K562 (cell line): ENCODE measurements around the gene ADAMTSL3. TPM values are rescaled to one million over a fixed set of nuclear protein-coding genes. Genes with fewer than 3 reads are reported as not detected.

Experiments used
- ATAC-seq: fragments of 200-7000 bp; cut with Tn5 transposase; 3 replicates; pipeline ENCODE4 v1.9.1; 2020; ENCODE audit warnings: moderate library complexity
- BruUV-seq: library from RNA; stranded (reverse); fragments of 400-500 nt; replicated peaks from 2 replicates; lab custom pipeline; 2021; lab: Mats Ljungman, UMichigan
- CTCF ChIA-PET: fragments of 300-600 bp; formaldehyde crosslinking; extraction: SDS; loops from one replicate; lab custom pipeline; 2021; ENCODE audit warnings: low intra/inter-chr PET ratio; lab: Yijun Ruan, JAX
- POLR2A ChIA-PET: fragments of 300-600, 350-650 bp; sonication (Branson Sonifier 250); formaldehyde crosslinking; extraction: SDS; loops from one replicate; lab custom pipeline; 2021; ENCODE audit warnings: antibody characterized with exemption, inconsistent platforms; lab: Yijun Ruan, JAX
- DNase-seq, 4 experiments: peaks; one replicate each; pipeline versions ENCODE4 v3.0.0 to v3.0.0-alpha.2; 2011 to 2018; ENCODE audit warnings: low spot score in 3 of 4, mixed read lengths in 3 of 4; ENCODE audit errors: extremely low read depth in 1 of 4
- FAIRE-seq: peaks from 2 replicates; lab custom pipeline; 2011; peaks lifted over from hg19 to GRCh38; lab: Jason Lieb, UNC
- H2AFZ ChIP-seq: 2 replicates; pipeline ENCODE4 v1.6.0; 2011; ENCODE audit warnings: low read depth, low read length, control low read depth, inconsistent platforms
- H3K27ac ChIP-seq: fragments of 200-600 bp; 3 replicates; pipeline ENCODE4 v1.8.0; 2011; ENCODE audit warnings: low read depth, mild to moderate bottlenecking, control low read depth, inconsistent platforms, low read length, moderate library complexity, mixed read lengths; ENCODE audit errors: extremely low read depth
- H3K27me3 ChIP-seq, 2 experiments: fragments of 300-600 bp in 1 of 2; 2 replicates in 1 of 2; 3 replicates in 1 of 2; pipeline versions ENCODE4 v1.6.0 to v1.8.0; 2011; ENCODE audit warnings: inconsistent platforms in 2 of 2, low read length in 2 of 2, mild to moderate bottlenecking in 1 of 2, mixed read lengths in 1 of 2, moderate library complexity in 1 of 2; ENCODE audit not compliant: control insufficient read depth in 2 of 2, insufficient read depth in 2 of 2
- H3K36me3 ChIP-seq: fragments of 300-600 bp; 3 replicates; pipeline ENCODE4 v1.8.0; 2011; ENCODE audit warnings: mild to moderate bottlenecking, low read length, inconsistent platforms; ENCODE audit not compliant: control insufficient read depth, insufficient read depth
- H3K4me1 ChIP-seq, 2 experiments: fragments of 200-600 bp in 1 of 2; replicated peaks in 1 of 2; 2 replicates in 1 of 2; 3 replicates in 1 of 2; pipeline versions ENCODE4 v1.5.1 to v1.8.0; 2011; ENCODE audit warnings: inconsistent platforms in 2 of 2, low read length in 2 of 2, mild to moderate bottlenecking in 1 of 2, mixed read lengths in 1 of 2, moderate library complexity in 1 of 2; ENCODE audit not compliant: control insufficient read depth in 2 of 2, insufficient read depth in 2 of 2
- H3K4me2 ChIP-seq: 2 replicates; pipeline ENCODE4 v1.6.1; 2011; ENCODE audit warnings: low read length, control low read depth, inconsistent platforms, mixed read lengths; ENCODE audit not compliant: insufficient read depth
- H3K4me3 ChIP-seq: fragments of 200-600 bp; sonication (generic), shearing (Covaris generic); 2 replicates; pipeline ENCODE4 v1.5.1; 2016; ENCODE audit warnings: control low read depth, inconsistent platforms
- H3K79me2 ChIP-seq: fragments of 200-600 bp; 3 replicates; pipeline ENCODE4 v1.8.0; 2011; ENCODE audit warnings: low read length, inconsistent platforms; ENCODE audit not compliant: control insufficient read depth, insufficient read depth
- H3K9ac ChIP-seq, 2 experiments: 2 replicates each; pipeline versions ENCODE4 v1.6.0 to v1.6.1; 2011; ENCODE audit warnings: low read depth in 2 of 2, low read length in 2 of 2, control low read depth in 1 of 2, inconsistent platforms in 1 of 2, mild to moderate bottlenecking in 1 of 2, mixed read lengths in 1 of 2; ENCODE audit not compliant: insufficient read depth in 1 of 2
- H3K9me1 ChIP-seq: one replicate; pipeline ENCODE4 v1.6.0; 2011; ENCODE audit warnings: inconsistent platforms, mild to moderate bottlenecking, low read length, moderate library complexity; ENCODE audit not compliant: control insufficient read depth, insufficient read depth
- H3K9me3 ChIP-seq: replicated peaks from 2 replicates; pipeline ENCODE4 v1.5.1; 2011; ENCODE audit warnings: low read depth, low read length, inconsistent platforms; ENCODE audit not compliant: control insufficient read depth, insufficient read depth
- H4K20me1 ChIP-seq: replicated peaks from 2 replicates; pipeline ENCODE4 v1.6.1; 2011; ENCODE audit warnings: low read length, inconsistent platforms, mixed read lengths; ENCODE audit not compliant: control insufficient read depth, insufficient read depth
- CHAMP1 ChIP-seq: fragments of 450-650 bp; IDR thresholded peaks from 2 replicates; pipeline ENCODE4 v1.6.1; 2016; ENCODE audit warnings: mild to moderate bottlenecking
- GTF2B ChIP-seq: IDR thresholded peaks from 2 replicates; pipeline ENCODE4 v1.6.1; 2011; ENCODE audit not compliant: insufficient read length; ENCODE audit errors: extremely low read depth
- KLF10 ChIP-seq: fragments of 250-450 bp; sonication (Bioruptor Pico); IDR thresholded peaks from 2 replicates; pipeline ENCODE4 v1.6.1; 2021; ENCODE audit warnings: matching md5 sums
- PATZ1 ChIP-seq: fragments of 250-450 bp; sonication (Bioruptor Pico); IDR thresholded peaks from 2 replicates; pipeline ENCODE4 v1.5.0; 2020; ENCODE audit warnings: mild to moderate bottlenecking, borderline replicate concordance
- SMARCE1 ChIP-seq: fragments of 450-650 bp; IDR thresholded peaks from 2 replicates; pipeline ENCODE4 v1.7.1; 2016; ENCODE audit warnings: mild to moderate bottlenecking
- ZC3H4 ChIP-seq: sonication (generic); formaldehyde crosslinking; IDR thresholded peaks from 2 replicates; pipeline ENCODE4 v1.9.0; 2021; ENCODE audit warnings: missing genetic modification reagents, borderline replicate concordance
- ZNF146 ChIP-seq: IDR thresholded peaks from one replicate; pipeline ENCODE4 v1.6.1; 2018; ENCODE audit warnings: missing compliant biosample characterization; ENCODE audit not compliant: unreplicated experiment
- ZNF274 ChIP-seq: IDR thresholded peaks from 2 replicates; pipeline ENCODE4 v1.6.1; 2011; ENCODE audit warnings: low read depth, mild to moderate bottlenecking, low read length, moderate library complexity, borderline replicate concordance
- ZNF695 ChIP-seq: fragments of 450-650 bp; formaldehyde crosslinking; IDR thresholded peaks from 2 replicates; pipeline ENCODE4 v1.4.0; 2020; ENCODE audit warnings: mild to moderate bottlenecking, moderate library complexity
- ZNF740 ChIP-seq, 3 experiments: fragments of 200-800 bp in 1 of 3; sonication (Bioruptor generic) in 1 of 3; sonication (generic) in 1 of 3; formaldehyde crosslinking in 1 of 3; IDR thresholded peaks; 2 replicates each; pipeline versions ENCODE4 v1.6.1 to v1.8.0; 2016 to 2022; ENCODE audit warnings: mild to moderate bottlenecking in 2 of 3, missing compliant biosample characterization in 2 of 3, missing genetic modification characterization in 2 of 3, missing genetic modification reagents in 1 of 3
- WGBS: fragments of 100-300 bp; shearing (Covaris generic); methylation state at CpG from one replicate; pipeline ENCODE4 v1.1.6; 2016; ENCODE audit warnings: low coverage, mixed read lengths; ENCODE audit not compliant: insufficient coverage; ENCODE audit errors: missing lambda C conversion rate; 5-methylcytosine and 5-hydroxymethylcytosine counted together
- in situ Hi-C: fragments of 300-500 bp; cut with MboI; formaldehyde crosslinking; loops from 4 replicates; pipeline ENCODE4 v1.15.0; 2018; ENCODE audit warnings: inconsistent platforms, mixed read lengths
- intact Hi-C: fragments of 100-400 bp; cut with micrococcal nuclease; formaldehyde crosslinking; loops from 2 replicates; pipeline ENCODE4 v1.14.2; 2022
- polyA plus RNA-seq, 8 experiments: library from polyadenylated mRNA; depleted of rRNA in 4 of 8; stranded (reverse) in 5 of 8; unstranded in 3 of 8; fragments of >200 nt; fragmentation: Nextera tagmentation in 2 of 8; fragmentation: Illumina TruSeq in 1 of 8; extraction: Ambion mirVana in 2 of 8; extraction: Trizol in 1 of 8; gene quantifications; 2 replicates each; pipeline versions ENCODE4 v1.2.1 to v1.2.3, GENCODE V29; 2011 to 2014; ENCODE audit warnings: inconsistent platforms in 1 of 8, missing spikeins in 1 of 8
- total RNA-seq, 7 experiments: library from RNA; depleted of rRNA in 6 of 7; stranded (reverse); fragments of >200 nt in 6 of 7; fragmentation: Illumina TruSeq in 2 of 7; extraction: Trizol in 2 of 7; gene quantifications; 2 replicates each; pipeline versions ENCODE4 v1.2.1 to v1.2.3, GENCODE V29; 2011 to 2021; ENCODE audit warnings: low replicate concordance in 1 of 7

ADAMTSL3 gene
- total and polyA plus RNA-seq, 9 of the 15 experiments (the other 6 are each of a cell fraction or from before 2014, with no cell fraction given), result 0.01 to 0.18 (median 0.07) TPM; not detected in 3

- Histone ChIP-seq H3K27ac (no peak overlapping the region), H3K4me1 (no peaks in the 10 kb centered on the region), H3K9me3 (no peaks in the 10 kb centered on the region), H3K27me3 (no peaks in the 10 kb centered on the region), H3K4me2 (no peak overlapping the region), H3K9me1 (no peaks in the 10 kb centered on the region), H3K79me2 (no peaks in the 10 kb centered on the region), H4K20me1 (no peaks in the 10 kb centered on the region), H3K36me3 (no peaks in the 10 kb centered on the region), H2AFZ (no peak overlapping the region), H3K4me3 (no peak overlapping the region), H3K9ac (no peak overlapping the region)
- no peak for FAIRE-seq
- intact Hi-C loops (no loop called here), in situ Hi-C loops (no loop called here)
- WGBS, result 0% methylated on average over 4 of the region's 4 CpGs
- ATAC-seq, result no peak
- TF ChIP-seq PATZ1 (CRISPR knock-in tag) (no peak), ZNF740 (CRISPR knock-in tag; IDR thresholded peaks at IDR 0.05) (no peak), ZNF740 (tag; IDR thresholded peaks at IDR 0.05) (no peak), ZNF146 (no peak), ZC3H4 (CRISPR knock-in tag) (no peak), SMARCE1 (no peak), KLF10 (CRISPR knock-in tag) (no peak), GTF2B (no peak), ZNF274 (no peak), CHAMP1 (no peak), ZNF695 (CRISPR knock-in tag) (no peak)
- DNase-seq, result no peak
- POLR2A ChIA-PET, result no interaction called here
- CTCF ChIA-PET, result no interaction called here
- BruUV-seq, result no TSS peak
These were observed 179.6 kb downstream of the ADAMTSL3 start for GRCh38 chr15:83833569-83833968.
